GM21390 (cell line): ENCODE measurements around the gene PTPN7.
"Not testable (repeated sequence)": the region's sequence is repeated elsewhere in the genome, so short reads cannot be mapped to it uniquely, and the experiment has no call there.

ENCODE experiments used
- ATAC-seq: cut with Tn5 transposase; IDR thresholded peaks from one replicate; pipeline ENCODE4 v1.9.1; 2021; ENCODE audit not compliant: unreplicated experiment

The PTPN7 gene

DNA sequence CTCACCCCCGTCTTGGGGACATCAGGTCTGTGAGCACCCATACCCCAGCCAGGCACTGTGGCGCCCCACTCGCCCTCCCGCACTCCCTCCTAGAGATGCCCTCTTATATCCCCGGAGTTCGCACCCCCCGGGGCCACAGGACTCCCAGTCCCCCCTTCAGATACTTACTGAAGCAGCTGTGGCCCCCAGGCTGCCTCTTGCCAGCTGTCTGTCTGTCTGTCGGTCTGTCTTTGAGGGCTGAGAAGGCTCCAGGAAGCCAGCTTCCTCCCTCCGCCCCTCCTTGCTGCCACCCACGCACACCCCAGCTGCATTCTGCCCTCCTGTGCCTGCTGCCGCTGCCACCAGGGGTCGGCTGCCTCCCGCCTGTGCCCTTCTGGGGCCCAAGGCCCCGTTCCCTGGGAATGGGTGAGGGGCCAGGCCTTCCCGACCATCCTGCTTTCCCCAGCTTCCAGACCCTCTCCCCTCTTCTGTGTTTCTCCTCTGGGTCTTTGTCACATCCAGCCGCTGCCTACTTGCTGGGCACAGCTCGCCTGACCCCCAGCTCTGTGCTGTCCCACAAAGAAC, at the start of gene PTPN7:
PTPN7 (minus strand) TSS at position 226 of the 564 bp plus-strand sequence. CDS start 1,200 bp downstream, outside the sequence.
- peak; percentile 49 for ATAC-seq

DNA sequence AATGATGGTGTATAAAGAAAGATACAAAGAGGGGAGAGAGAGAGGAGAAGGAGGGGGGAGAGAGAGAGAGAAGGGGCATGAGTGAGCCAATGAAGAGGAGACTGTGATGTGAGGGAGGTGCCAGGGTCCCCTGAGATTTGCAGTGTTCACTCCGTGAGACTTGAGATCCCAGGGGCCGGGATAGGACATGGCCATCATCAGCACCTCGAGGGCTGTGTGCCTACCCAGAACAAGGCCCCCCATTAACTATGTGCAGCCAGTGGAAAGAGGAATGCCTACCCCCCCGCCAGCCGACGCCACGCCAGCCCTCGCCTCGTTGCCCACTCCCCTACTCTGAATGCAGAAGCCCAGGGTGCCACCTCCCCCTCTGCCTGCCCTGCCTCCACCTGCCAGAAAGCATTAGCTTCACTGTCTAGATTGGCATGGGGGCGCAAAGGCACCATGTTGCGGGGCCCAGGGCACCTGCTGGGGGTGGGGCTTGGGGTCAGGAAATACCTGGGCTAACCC, 48.0 kb upstream of the PTPN7 start:
- ATAC-seq = no peak

DNA sequence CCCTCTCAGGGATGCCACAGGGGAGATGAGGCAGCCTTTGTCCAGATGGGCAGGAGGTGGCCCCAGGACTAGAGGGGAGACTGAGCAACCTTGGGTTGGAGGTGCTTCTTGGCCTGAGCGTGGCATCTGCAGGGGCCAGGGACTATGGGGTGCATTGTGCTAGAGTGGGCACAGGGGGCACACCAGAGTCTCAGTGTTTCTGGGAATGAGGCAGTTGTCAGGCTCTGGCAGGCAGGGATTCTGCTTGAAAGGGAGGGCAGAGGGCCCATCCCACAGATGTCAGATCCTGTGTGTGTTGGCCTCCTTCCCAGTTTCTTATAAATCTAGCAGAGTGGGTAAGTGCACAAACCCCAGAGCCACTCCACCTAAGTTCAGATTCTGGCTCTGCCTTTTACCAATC, 46.9 kb upstream of the PTPN7 start:
- no peak for ATAC-seq

DNA sequence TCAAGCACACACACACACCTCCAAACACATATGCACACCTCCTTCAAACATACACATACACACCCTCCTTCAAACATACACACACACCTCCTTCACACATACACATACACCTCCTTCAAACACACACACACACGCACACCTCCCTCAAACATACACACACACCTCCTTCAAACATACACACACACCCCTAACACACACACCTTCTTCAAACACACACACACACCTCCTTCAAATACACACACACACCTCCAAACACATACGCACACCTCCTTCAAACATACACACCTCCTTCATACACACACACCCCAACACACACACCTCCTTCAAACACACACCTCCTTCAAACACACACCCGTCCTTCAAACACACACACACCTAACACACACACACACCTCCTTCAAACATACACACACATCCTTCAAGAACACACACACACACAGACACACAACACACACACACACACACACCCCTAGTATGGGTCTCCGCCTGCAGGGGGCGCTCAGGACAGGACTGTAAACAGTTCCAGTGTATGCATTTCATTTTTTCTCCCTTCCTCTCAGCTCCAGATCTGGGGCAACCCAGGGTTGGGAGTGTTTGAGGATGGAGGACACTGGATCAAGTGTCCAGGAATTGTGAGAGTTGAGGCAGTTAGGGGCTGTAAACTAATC, 45.3 kb upstream of the PTPN7 start:
- no peak for ATAC-seq

DNA sequence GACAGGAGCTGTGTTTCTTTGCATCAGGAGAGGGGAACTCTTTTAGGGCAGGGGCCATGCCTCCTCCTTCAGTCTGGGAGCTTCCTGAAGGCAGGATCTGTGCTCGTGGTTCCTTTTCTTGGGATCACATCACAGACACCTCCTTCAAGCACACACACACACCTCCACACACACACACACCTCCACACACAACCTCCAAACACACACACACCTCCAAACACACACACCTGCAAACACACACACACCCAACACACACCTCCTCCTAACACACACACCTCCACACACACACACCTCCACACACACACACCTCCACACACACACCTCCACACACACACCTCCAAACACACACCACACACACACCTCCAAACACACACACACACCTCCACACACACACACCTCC, 43.7 kb upstream of the PTPN7 start:
- no peak for ATAC-seq

DNA sequence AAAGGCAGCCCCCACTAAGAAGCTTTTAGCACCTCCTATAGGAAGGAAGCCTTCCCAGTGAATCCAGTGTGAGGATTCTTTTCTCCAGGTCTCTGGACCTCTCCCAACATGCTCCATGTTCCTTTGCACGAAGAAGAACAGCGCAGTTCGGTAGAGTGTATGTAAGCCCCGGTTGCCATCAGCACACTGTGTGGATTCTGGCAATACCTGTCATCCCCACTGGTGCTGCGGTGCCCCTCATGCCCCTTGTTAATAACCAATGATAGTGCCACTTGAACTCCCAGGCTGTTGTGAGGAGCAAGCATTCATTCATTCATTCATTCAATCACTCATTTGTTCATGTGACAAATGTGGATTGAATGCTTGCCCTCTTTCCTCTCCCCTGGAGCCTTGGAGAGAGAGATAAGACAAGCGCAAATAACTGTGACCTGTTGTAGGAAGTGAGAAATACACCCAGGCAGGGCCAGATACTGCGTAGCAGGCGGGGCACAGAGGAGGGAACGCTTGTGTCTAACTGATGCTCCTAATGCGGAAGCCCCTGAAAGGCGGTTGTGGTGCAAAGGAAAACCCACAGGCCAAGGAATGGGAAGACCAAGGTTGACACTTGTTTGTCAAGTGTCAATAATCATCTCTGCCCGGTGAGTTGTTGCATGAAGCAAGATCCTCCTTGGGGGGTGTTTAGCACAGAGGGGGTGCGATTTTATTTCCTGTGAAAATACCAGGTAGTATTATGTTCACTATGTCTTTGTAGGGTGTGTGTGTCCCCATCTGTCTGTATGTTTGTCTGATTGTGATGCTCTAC, 43.0 kb upstream of the PTPN7 start:
- no peak for ATAC-seq

DNA sequence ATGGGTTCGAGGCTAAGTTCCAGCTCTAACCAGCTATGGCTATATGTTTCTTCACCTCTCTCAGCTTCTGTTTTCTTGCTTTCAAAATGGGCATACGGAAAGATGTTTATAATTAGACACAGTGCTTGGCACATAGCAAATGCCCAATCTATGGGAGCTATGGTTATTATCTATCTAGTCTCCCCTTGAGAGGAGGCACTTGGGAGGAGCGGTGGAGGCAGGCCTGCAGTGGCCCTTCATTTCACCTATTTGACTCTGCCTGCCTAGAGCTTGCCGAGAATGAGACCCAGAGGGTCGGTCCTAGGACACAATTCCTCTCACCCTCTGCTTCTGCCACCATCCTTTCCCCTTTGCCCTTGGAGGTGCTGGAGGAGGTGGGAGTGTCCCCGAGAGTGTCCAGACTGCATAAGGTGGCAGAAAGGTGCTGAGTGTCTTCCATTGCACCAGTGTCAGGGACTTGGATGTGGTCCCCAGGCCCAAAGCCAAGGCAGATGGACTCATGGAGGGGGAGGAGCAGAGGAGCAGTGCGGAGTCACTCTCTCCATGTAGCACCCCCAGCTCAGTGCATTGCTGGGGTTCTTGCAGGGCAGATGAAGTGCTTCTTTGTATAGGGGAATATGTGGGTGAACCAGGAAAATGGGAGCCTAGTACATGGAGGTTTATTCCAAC, 42.2 kb upstream of the PTPN7 start:
- ATAC-seq = no peak

DNA sequence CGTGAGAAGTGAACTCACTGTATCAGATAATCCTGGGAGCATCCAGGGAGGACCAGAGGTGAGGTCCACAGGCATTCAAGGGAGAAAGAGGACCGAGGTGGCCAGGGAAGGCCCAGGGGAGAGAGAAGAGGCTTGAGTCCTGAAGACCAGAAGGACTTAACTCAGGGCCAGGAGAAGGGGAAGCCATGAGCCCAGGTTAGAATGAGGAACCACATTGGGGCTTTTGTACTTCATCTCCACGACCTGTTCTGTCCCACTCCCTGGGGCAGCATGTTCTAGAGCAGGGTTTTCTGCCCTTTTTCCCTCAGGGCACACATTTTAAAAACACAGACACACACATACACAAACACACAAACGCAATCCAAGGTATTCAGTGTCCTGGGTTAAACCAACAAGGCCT, 41.6 kb upstream of the PTPN7 start:
- no peak for ATAC-seq

DNA sequence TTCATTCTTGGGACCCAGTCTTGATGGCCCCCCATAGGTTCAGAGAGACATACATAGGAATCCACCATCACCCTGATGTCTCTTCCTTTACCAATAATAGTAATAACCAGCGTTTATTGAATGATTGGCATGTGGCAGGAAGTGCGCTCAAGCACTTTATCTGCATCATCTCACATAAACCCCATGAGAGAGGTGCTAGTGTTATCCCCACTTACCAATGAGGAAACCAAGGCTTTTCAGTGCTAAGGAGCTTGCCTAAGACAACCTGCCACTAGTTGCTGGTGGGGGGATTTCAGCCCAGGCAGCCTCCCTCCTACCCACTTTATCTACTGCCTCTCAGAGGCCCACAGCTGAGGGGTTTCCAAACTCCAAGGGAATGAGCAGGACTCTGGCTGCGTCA, 40.9 kb upstream of the PTPN7 start:
- no peak for ATAC-seq

DNA sequence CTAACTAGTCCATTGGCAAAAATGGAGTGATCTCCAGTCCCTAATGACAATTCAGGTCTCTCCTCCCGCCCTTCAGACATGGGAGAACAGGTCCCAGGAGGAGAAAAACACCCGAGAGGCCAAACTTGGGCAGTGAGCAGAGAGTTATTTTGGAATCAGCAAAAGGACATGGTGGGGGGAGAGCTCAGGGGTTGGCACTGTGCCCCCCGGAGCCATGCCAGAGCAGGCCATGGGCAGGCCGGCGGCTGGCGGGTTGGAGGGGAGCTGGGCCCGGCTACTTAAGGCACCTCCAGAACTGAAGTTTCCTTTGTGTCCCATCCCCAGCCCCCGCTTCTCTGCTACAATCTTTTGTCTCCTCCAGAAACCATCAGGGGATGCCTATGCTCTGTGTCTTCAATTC, 40.3 kb upstream of the PTPN7 start:
- ATAC-seq = no peak

DNA sequence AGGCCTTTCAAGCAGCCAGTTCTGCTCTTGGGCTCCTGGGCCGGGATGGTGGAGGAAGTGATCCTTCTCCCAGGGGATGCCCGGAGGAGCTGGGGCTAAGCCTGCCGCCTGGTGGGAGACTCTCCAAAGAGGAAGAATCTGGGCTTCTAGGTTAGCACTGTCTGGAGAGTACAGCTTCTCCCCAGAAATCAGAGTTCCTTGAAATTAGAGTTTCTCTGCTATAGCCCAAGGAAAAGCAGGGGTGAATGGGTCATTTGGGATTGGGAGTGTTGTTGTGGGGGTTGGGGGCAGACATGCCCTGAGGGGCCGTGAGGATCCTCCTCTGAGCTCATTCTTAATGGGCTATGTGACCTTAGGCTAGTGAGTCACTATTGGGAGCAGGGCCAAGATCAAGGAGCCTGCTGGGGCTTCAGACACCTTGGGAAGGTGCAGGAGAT, 39.7 kb upstream of the PTPN7 start:
- no peak for ATAC-seq

DNA sequence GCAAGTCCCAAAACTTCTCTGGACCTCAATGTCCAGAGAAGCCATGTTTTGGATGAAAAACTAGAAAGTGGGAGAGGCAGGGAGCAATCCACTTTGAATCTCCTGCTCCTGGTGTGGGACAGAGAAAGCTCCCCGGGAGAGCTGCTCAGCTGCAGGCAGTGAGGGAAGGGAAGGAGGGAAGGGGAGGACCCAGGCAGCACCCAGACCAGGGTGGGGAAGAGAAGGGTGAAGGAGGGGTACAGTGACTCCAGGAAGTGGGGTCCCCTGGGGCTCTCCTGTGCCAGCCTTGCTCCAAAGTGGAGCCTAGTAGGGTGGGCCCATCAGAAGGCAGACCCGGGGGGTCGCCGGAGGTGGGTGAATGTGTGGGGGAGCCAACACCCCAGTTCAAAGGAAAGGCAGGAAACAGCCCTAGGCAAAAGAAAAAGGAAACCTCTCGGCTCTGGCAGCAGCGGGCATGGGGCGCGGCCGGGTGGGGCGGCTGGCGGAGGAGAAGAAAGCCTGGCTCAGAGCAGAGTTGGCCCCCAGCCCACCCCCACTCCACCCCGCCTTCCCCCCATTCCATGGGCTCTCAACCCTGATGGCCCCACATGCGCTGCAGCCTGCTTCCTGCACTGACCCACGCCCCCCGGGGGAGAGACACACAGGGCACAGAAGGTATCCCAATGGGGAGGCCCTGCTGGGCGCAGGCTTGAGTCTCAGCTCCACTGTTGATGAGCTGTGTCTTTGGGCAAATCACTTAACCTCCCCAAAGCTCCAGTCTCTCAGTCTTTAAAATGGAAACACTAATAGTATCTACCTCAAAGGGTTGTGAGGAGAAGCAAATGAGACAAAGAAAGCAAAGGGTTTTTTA, 38.9 kb upstream of the PTPN7 start:
- no peak for ATAC-seq

DNA sequence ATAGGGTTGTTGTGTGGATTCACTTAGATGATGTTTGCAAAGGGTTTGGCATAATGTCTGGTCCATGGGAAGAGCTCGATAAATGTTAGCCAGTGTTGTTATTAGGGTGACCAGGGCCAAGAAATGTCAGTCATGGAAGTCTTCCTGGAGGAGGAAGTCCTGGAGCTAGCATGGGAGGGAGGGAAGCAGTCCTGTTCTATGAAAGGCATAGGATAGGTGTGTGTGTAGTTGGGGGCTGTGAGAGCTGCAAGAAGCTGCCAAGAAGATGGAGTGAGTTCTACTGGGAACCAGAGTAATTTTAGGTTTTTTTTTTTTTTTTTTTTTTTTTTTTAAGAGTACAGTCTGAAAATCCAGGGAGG, 37.9 kb upstream of the PTPN7 start:
- no peak for ATAC-seq

DNA sequence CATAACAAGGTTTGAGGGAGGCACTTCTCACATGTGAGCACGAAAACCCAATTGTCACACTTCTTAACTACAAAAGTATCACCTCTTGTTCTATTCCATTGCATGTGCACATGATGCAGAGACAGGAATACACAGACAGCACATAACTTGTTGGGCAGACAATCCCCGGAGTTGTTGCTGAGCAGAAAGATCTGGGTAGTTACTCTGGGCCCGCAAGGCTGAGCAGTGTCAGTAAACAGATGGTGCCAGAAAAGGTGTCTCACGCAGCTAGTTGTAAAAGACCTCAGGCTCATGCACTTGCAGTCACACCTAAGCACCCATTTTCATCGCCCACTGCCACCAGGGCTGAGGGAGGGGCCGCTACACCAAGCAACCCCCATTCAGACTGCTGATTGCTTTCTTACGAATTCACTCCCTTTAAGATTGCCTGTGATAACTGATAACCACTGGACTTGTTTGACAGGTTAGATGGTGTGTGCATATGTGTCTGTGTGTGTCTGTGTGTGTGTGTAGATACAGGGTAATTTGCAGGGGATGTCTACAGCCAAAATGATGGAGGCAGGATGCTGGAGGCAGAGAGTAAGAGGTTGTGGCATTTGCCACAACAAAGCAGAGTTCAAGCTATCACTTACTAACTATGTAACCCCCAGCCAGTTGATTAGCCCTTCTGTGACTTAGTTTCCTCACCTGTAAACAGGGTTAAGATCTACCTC, 37.4 kb upstream of the PTPN7 start:
- ATAC-seq = no peak

DNA sequence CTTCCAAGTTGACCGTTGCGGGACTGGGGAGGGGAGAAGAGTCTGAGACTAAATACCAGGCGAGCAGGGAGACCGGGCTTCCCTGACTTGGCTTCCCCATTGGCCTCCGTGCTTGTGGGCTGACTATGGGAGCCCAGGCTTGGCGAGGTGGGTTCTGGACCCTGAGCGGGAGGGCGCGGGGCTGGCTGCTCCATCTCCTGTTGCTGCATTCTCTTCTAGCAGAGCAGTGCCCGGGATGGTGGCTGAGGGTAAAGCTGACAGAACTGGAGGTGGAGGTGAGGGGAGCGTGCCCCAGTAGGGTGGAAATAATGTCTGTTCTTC, 33.9 kb upstream of the PTPN7 start:
- no peak for ATAC-seq

DNA sequence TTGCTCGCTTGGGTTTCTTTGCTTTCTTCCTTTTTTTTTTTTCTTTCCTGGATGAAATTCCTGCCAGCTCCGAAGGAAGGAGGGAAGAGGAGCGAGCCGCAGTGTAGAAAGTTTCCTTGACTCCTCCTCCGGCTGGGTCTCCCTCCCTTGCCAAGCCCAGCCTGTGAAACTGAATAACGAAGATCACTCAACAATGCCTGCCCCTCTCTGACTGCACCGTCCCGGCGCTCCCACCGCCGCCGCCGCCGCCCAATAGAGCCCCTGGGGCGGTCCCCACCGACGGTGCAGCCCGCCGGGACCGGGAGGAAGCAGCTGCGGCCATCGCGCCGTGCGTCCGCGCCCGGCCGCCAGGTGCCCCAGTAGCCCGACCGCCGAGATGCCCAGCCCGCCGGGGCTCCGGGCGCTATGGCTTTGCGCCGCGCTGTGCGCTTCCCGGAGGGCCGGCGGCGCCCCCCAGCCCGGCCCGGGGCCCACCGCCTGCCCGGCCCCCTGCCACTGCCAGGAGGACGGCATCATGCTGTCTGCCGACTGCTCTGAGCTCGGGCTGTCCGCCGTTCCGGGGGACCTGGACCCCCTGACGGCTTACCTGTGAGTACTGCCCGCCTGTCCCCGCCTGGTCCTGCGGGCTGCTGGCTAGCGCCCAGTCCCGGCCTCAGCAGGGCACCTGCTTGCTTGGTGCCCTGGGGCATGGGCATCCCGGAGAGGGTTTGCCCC, 33.4 kb upstream of the PTPN7 start, which contains the start of gene LGR6:
LGR6 (plus strand) TSS at position 186 of the 714 bp plus-strand sequence; CDS start at position 377, 191 bp downstream.
- ATAC-seq = no peak

DNA sequence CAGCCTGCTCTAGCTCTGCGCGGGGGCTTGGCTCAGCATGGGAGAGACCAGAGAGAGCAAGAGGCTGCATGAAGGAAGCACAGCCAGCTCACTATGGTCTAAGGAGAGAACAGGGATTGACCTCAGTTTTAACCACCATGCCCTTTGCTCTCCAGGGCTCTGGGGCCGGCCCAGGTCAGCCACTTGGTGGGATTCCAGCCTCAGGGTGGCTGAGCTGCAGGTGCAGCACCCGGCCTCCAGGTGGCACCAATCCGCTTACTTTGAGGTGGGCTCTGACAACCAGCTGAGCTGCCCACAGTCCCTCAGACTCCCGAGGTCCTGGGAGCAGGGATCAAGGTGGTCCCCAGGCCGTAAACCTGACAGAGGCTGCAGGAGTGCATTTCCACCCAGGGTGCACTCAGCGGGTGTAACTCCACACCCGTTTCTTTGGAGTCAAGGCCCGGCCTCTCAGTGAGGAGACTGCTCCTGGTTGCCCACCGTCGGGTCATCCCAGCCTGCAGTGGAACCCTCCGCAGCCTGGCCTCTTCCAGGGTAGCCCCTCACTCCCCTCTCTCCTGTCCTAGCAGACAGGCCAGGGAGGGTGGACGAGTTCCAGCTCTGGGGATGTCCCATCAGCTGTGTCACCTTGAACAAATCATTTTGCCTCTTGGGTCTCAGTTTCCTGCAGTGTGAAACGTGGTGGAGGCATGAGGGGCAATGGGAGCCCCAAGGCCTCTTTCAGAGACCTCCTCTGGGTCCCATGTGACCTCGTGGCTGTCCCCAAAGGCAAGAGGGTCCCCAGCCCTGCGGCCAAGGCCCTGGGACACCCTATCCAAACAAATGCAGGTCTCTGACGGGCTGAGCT, 32.6 kb upstream of the PTPN7 start:
- peak; percentile 53 for ATAC-seq

DNA sequence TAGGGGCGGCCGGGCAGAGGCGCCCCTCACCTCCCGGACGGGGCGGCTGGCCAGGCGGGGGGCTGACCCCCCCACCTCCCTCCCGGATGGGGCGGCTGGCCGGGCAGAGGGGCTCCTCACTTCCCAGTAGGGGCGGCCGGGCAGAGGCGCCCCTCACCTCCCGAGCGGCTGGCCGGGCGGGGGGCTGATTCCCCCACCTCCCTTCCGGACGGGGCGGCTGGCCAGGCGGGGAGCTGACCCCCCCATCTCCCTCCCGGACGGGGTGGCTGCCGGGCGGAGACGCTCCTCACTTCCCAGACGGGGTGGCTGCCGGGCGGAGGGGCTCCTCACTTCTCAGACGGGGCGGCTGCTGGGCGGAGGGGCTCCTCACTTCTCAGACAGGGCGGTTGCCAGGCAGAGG, 31.0 kb upstream of the PTPN7 start:
- not testable (repeated sequence) for ATAC-seq
